Activated CD8-positive, alpha-beta memory T cell treated with anti-CD3 and anti-CD28 coated beads, Interleukin-2, amount 50 U/mL, for 4 hours (primary cell): ENCODE data around the gene INPP4A.

Experiments
- DNase-seq: peaks from one replicate; pipeline ENCODE4 v3.0.0-alpha.2; 2020

INPP4A gene

GRCh38 chr2:98478088-98478551 is 33.5 kb downstream of the INPP4A start:
- no peak for DNase-seq

- DNase-seq: no peak
Measured at GRCh38 chr2:98478907-98479306, 34.2 kb downstream of the INPP4A start.

GRCh38 chr2:98479371-98479770 is 34.7 kb downstream of the INPP4A start:
- no peak for DNase-seq

- peak; percentile 48 for DNase-seq
Measured at GRCh38 chr2:98479959-98480524, 35.4 kb downstream of the INPP4A start.

- DNase-seq: no peak
Measured at GRCh38 chr2:98480598-98480997, 35.9 kb downstream of the INPP4A start.

GRCh38 chr2:98482362-98482761 is 37.7 kb downstream of the INPP4A start:
- DNase-seq: no peak

- no peak for DNase-seq
Measured at GRCh38 chr2:98483257-98483861, 38.7 kb downstream of the INPP4A start.

GRCh38 chr2:98484121-98484557 is 39.5 kb downstream of the INPP4A start:
- DNase-seq: no peak

- no peak for DNase-seq
Measured at GRCh38 chr2:98484652-98485452, 40.2 kb downstream of the INPP4A start.

GRCh38 chr2:98485453-98485755 is 40.7 kb downstream of the INPP4A start:
- DNase-seq: no peak

GRCh38 chr2:98486374-98486981 is 41.8 kb downstream of the INPP4A start:
- DNase-seq: no peak

- DNase-seq: no peak
Measured at GRCh38 chr2:98487101-98487805, 42.6 kb downstream of the INPP4A start.

- DNase-seq: peak; percentile 56
Measured at GRCh38 chr2:98487806-98488189, 43.1 kb downstream of the INPP4A start.

GRCh38 chr2:98488252-98488651 is 43.6 kb downstream of the INPP4A start:
- no peak for DNase-seq

GRCh38 chr2:98489486-98489885 is 44.8 kb downstream of the INPP4A start:
- DNase-seq: no peak

GRCh38 chr2:98489971-98490962 is 45.6 kb downstream of the INPP4A start:
- no peak for DNase-seq

- DNase-seq: no peak
Measured at GRCh38 chr2:98492441-98492840, 47.8 kb downstream of the INPP4A start.

GRCh38 chr2:98494699-98495098 is 50.0 kb downstream of the INPP4A start:
- DNase-seq: no peak

- no peak for DNase-seq
Measured at GRCh38 chr2:98496750-98497493, 52.3 kb downstream of the INPP4A start.

GRCh38 chr2:98498703-98499440 is 54.2 kb downstream of the INPP4A start:
- DNase-seq: no peak
